G401.6 (cell line): ENCODE results near the gene DDX24.

Experiments
- FAIRE-seq: peaks from 2 replicates; lab custom pipeline; 2012; peaks lifted over from hg19 to GRCh38; lab: Jason Lieb, UNC

The DDX24 gene

GRCh38 chr14:94031161-94031882, 49.7 kb downstream of the DDX24 start:
- no peak for FAIRE-seq

GRCh38 chr14:94030571-94030970, 50.4 kb downstream of the DDX24 start:
- no peak for FAIRE-seq

- FAIRE-seq = no peak
Measured at GRCh38 chr14:94029671-94030203, 51.3 kb downstream of the DDX24 start.

- no peak for FAIRE-seq
Measured at GRCh38 chr14:94029265-94029664, 51.7 kb downstream of the DDX24 start.

DNA sequence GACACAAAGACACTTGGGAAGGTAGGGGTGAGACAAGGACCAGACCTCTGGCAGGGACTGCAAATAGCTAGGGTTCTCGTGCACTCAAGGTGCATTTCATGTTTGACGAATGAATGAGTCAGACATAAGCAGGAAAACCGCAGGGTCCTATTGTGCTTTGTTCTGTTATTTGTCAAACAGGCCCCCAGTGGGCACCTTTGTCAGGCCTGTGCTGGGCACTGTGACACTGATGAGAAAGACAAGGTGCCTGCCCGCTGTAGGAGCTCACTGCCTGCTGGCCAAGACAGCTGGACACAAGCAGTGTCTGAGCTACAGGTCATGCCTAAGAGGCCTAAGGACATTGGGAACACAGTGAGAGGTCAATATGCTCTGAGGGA, 52.6 kb downstream of the DDX24 start:
- no peak for FAIRE-seq

DNA sequence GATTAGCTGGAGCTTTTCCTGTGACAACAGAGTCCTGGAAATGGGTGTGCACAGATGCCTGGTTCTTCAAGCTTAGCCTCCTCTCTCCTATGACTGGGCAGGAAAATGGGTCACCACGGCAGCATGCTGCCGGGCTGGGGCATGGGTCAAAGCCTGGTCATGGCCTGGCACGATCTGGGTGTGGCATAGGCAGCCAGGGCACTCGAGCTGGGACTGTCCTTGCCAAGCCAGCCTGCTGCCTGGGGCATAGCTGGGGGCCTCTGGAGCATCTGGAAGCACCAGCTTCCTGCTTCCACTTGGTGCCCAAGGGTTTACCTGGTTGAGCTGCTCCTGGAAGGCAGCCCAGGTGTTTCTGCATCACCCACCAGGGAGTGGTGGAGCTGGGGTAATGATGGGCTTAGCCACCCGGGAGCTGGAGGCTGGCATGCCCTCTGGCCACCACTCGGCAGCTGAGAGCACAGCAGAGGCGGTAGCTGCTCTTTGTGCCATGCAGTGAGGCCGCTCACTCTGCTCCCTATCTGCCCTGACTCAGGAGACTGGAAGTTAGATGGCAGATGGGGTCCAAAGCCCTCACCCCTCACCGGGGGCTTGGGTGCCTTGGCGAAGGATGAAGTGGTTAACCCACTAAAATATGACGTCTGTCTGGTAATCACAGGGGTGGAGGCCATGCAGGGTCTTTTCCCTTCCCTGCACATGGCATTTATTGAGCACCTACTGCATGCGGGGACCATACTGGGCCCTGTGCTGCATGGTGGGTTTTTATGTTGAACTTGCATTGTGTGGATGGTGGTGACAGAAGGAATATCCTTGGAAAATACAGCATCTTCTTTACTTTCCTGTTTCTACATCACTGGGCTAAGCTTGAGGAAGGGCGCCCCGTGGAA, 53.2 kb downstream of the DDX24 start:
- FAIRE-seq = no peak

- FAIRE-seq = no peak
Measured at GRCh38 chr14:94026889-94027469, 54.0 kb downstream of the DDX24 start.

GRCh38 chr14:94026173-94026888, 54.7 kb downstream of the DDX24 start, which contains the start of gene OTUB2:
Gene OTUB2, plus strand, starts transcription at chr14:94026340. Its CDS starts 198 bp downstream, at chr14:94026538.
- peak; percentile 97 for FAIRE-seq

DNA sequence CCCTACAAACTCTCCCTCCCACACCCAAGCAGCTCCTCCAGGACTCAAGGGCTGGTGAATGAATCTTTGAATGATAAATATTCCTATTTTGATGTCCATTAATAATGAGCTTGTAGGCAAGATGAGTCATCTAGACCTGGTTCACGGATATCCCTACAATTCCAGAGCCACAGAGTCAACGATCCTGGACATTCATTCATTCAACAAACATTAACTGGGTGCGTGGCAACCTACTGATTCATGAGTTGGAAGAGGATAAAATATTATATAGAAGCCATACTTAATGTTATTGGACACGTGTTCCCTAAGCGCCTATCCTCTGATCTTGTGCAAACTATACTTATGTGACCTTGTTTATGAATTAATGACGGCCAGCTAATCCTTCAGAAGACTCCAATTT, 55.3 kb downstream of the DDX24 start:
- FAIRE-seq = no peak

DNA sequence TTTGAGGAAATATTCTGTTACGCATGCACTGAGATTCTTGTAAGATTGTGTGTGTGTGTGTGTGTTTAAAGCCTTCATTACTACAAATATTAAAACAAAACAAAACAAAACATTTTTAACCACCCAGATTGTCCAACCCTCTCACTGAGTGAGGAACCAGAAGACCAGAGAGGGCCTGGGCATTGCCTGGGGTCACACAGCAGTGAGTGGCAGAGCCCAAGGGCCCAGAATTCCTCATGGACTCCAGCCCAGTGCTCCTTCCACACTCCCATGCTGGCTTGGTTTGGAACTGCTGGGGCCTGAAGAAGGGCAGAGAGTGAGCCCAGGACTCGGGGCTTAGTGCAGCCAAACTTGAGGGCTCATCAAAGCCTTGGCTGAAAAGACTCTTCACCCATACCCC, 56.5 kb downstream of the DDX24 start:
- no peak for FAIRE-seq

GRCh38 chr14:94022532-94023411, 58.2 kb downstream of the DDX24 start:
- FAIRE-seq = no peak

GRCh38 chr14:94021416-94022157, 59.4 kb downstream of the DDX24 start:
- FAIRE-seq = no peak

GRCh38 chr14:94021001-94021400, 60.0 kb downstream of the DDX24 start:
- no peak for FAIRE-seq

GRCh38 chr14:94020267-94020666, 60.7 kb downstream of the DDX24 start:
- no peak for FAIRE-seq

DNA sequence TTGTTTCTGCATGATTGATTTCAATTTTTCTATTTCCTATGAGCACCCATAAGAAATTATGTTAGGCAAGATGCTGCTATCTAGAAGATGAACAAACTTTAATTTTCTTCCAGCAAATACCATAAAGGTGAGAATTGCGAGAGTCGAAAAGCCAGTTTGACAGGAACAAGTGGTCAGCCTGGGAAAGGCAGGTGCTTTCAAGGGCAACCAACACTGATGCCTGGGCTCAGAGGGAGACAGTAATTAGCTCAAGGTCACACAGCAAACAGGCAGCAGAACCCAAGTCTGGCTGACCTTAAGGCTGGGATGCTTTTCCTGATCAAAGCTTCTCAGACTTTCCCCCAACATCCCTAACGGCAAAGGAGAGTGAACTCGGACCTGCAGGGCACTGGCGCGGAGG, 61.7 kb downstream of the DDX24 start:
- no peak for FAIRE-seq

- no peak for FAIRE-seq
Measured at GRCh38 chr14:94018308-94018707, 62.7 kb downstream of the DDX24 start.

- FAIRE-seq = no peak
Measured at GRCh38 chr14:94016446-94016976, 64.5 kb downstream of the DDX24 start.

DNA sequence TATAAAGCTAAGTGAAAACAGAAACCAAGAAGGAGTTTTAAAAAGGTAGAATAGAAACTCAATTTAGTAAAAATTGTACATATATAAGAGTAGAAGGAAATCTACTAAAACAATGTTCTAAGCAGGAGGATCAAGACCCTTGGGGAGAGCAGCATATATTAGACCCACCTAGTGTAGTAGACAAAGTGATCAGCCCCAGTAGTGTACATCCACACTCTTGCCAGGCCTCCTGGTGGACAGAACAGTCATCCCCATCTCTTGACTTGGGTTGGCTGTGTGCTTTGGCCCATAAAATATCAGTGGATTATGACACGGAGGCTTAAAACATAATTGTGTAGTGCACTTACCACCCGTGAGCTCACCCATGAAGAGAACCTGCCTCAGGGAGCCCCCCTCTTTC, 65.8 kb downstream of the DDX24 start:
- FAIRE-seq = no peak

DNA sequence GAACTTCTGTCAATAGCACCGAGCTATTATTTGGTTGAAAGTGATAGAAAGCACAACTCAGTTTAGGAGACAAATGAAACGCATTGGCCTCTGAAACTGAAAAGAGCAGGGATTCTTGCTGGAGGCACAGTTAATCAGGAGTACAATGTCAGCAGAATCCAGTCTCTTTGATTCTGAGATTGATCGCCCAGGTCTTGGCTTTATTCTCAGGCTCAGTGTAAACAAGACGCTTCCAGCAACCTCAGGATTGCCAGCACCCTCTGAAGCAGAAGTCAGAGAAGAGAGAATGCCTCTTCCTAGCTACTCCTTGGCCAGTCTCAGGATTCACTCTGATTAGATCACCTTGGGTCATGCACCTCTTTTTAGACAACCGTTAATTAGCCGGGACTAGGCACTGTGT, 66.6 kb downstream of the DDX24 start:
- FAIRE-seq = no peak

DNA sequence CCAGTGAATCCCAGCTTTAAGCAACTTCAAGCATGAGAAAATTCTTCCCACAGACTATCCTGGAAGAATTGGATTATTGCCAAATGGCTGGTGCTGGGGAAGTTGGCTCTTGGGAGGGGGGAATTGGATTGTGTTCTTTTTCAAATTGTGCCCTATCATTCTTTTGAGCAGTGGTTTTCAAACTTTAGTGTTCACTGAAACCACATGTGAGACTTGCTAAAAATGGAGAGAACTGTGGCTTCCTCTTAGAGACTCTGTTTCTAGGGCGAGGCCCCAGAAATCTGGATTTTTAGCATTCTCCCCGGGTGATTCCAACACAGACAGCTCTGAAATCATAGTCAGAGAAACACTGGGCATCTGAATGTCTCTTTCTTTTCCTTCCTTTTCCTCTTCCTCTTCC, 69.2 kb downstream of the DDX24 start:
- FAIRE-seq = no peak
